H1 (cell line): ENCODE measurements around the gene PDP2.

Experiments used
- CHD1 ChIP-seq: IDR thresholded peaks from 2 replicates; pipeline ENCODE4 v1.6.1; 2012; ENCODE audit warnings: low read depth, low read length, improper control_type of control experiment
- CTCF ChIP-seq, 3 experiments: IDR thresholded peaks; 1 replicate in 2 of 3; 2 replicates in 1 of 3; pipeline versions ENCODE4 v1.5.1 to v1.6.1; 2011; ENCODE audit warnings: low read length in 3 of 3, mild to moderate bottlenecking in 3 of 3, inconsistent platforms in 2 of 3, low read depth in 1 of 3, moderate library complexity in 1 of 3; ENCODE audit not compliant: insufficient read depth in 1 of 3; ENCODE audit errors: control extremely low read depth in 1 of 3
- EZH2 ChIP-seq: fragments of 200-600 bp; sonication (generic); IDR thresholded peaks from 2 replicates; pipeline ENCODE4 v1.7.1; 2012; ENCODE audit warnings: low read depth, mild to moderate bottlenecking, moderate library complexity, low read length, inconsistent platforms; ENCODE audit not compliant: severe bottlenecking
- HDAC2 ChIP-seq, 2 experiments: fragments of 300-600 bp in 1 of 2; sonication (generic) in 1 of 2; IDR thresholded peaks; 2 replicates each; pipeline ENCODE4 v1.6.1; 2011 to 2012; ENCODE audit warnings: low read depth in 2 of 2, low read length in 2 of 2, mild to moderate bottlenecking in 2 of 2, moderate library complexity in 2 of 2, borderline replicate concordance in 1 of 2, inconsistent platforms in 1 of 2
- KDM5A ChIP-seq: fragments of 200-600 bp; IDR thresholded peaks from 2 replicates; pipeline ENCODE4 v1.7.1; 2012; ENCODE audit warnings: mild to moderate bottlenecking, low read length, inconsistent platforms, mixed read lengths
- MAX ChIP-seq: IDR thresholded peaks from 2 replicates; pipeline ENCODE4 v1.6.1; 2012; ENCODE audit warnings: inconsistent platforms
- POLR2A ChIP-seq, 2 experiments: IDR thresholded peaks; 1 replicate in 1 of 2; 2 replicates in 1 of 2; pipeline ENCODE4 v1.6.1; 2011; ENCODE audit warnings: low read depth in 2 of 2, low read length in 2 of 2, mild to moderate bottlenecking in 2 of 2; ENCODE audit errors: control extremely low read depth in 1 of 2
- RXRA ChIP-seq: IDR thresholded peaks from 2 replicates; pipeline ENCODE4 v1.6.1; 2011; ENCODE audit warnings: low read depth, mild to moderate bottlenecking, low read length, moderate library complexity; ENCODE audit not compliant: insufficient read depth
- SP1 ChIP-seq: IDR thresholded peaks from 2 replicates; pipeline ENCODE4 v1.6.1; 2011; ENCODE audit warnings: low read depth, low read length
- SP2 ChIP-seq: IDR thresholded peaks from 2 replicates; pipeline ENCODE4 v1.6.1; 2012; ENCODE audit warnings: mild to moderate bottlenecking, low read length, inconsistent platforms
- SUZ12 ChIP-seq: fragments of 200-600 bp; sonication (generic); IDR thresholded peaks from 2 replicates; pipeline ENCODE4 v1.6.1; 2012; ENCODE audit warnings: mild to moderate bottlenecking, inconsistent platforms, low read length, moderate library complexity, mixed read lengths

GRCh38 chr16:66936889-66937554 lies 56.7 kb downstream of the PDP2 start:
- TF ChIP-seq SP1 (no peak), CTCF (IDR thresholded peaks at IDR 0.05; ENCODE audit: control extremely low read depth in 1 of 3, insufficient read depth in 1 of 3, low read depth in 1 of 3, low read length in 3 of 3) (no peak), POLR2A (IDR thresholded peaks at IDR 0.05; ENCODE audit: control extremely low read depth in 1 of 2, low read depth in 2 of 2, low read length in 2 of 2) (no peak), EZH2 (no peak), RXRA (no peak), HDAC2 (IDR thresholded peaks at IDR 0.05; ENCODE audit: borderline replicate concordance in 1 of 2, low read depth in 2 of 2, low read length in 2 of 2) (no peak), CHD1 (no peak), KDM5A (no peak), MAX (no peak), SUZ12 (no peak), SP2 (no peak)
